ENCODE data around the gene UBE2A.

- TF ChIP-seq CTCF (tag by site-specific recombination; IDR thresholded peaks at IDR 0.05) (no peak), ZNF274 (IDR thresholded peaks at IDR 0.05; ENCODE audit: low read length) (no peak), ZNF274 (tag by site-specific recombination; IDR thresholded peaks at IDR 0.05; ENCODE audit: borderline replicate concordance) (no peak), ZNF76 (tag by site-specific recombination; IDR thresholded peaks at IDR 0.05; ENCODE audit: borderline replicate concordance, low read depth) (no peak), YY1 (tag by site-specific recombination; IDR thresholded peaks at IDR 0.05) (no peak), ZNF394 (tag by site-specific recombination; IDR thresholded peaks at IDR 0.05; ENCODE audit: borderline replicate concordance) (no peak), ZNF768 (tag by site-specific recombination; IDR thresholded peaks at IDR 0.05) (no peak), TCF7L2 (IDR thresholded peaks at IDR 0.05; ENCODE audit: borderline replicate concordance, low read depth, low read length) (no peak), ZBTB7A (tag by site-specific recombination; IDR thresholded peaks at IDR 0.05; ENCODE audit: low read depth) (no peak), ZNF350 (tag by site-specific recombination; IDR thresholded peaks at IDR 0.05) (no peak), HOXA7 (CRISPR knock-in tag; IDR thresholded peaks at IDR 0.05; ENCODE audit: borderline replicate concordance) (no peak), ZNF558 (tag by site-specific recombination; IDR thresholded peaks at IDR 0.05) (no peak), ZNF423 (tag by site-specific recombination; IDR thresholded peaks at IDR 0.05) (no peak)
- TF ChIP-seq, protein P1, sequence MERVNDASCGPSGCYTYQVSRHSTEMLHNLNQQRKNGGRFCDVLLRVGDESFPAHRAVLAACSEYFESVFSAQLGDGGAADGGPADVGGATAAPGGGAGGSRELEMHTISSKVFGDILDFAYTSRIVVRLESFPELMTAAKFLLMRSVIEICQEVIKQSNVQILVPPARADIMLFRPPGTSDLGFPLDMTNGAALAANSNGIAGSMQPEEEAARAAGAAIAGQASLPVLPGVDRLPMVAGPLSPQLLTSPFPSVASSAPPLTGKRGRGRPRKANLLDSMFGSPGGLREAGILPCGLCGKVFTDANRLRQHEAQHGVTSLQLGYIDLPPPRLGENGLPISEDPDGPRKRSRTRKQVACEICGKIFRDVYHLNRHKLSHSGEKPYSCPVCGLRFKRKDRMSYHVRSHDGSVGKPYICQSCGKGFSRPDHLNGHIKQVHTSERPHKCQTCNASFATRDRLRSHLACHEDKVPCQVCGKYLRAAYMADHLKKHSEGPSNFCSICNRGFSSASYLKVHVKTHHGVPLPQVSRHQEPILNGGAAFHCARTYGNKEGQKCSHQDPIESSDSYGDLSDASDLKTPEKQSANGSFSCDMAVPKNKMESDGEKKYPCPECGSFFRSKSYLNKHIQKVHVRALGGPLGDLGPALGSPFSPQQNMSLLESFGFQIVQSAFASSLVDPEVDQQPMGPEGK (tag by site-specific recombination; IDR thresholded peaks at IDR 0.05): no peak
These were observed 4.0 kb upstream of the UBE2A start for GRCh38 chrX:119570351-119570835.
